Measurements from ENCODE around the gene SND1.
"Not testable (repeated sequence)": the region's sequence is repeated elsewhere in the genome, so short reads cannot be mapped to it uniquely, and the experiment has no call there.

Gene SND1

DNA sequence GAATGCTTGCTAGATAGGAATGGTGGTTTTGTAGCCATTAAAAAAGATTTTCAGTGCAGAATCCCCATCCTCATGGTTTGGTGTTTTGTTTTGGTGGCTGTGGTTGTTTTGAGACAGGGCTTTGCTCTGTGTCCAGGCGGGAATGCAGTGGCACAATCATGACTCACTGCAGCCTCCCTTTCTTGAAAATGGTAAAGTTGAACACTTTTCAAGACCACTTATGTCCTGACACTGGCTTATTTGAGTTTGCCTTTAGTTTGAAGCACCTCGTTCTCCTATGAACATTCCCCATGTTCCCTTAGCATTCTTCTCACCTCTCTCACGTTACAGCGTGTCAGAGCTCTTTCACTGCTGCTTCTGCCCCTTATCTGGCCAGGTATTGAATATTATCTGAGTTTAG lies 239.2 kb downstream of the SND1 start:
- DNase-seq (ENCODE audit: low spot score) = no peak

DNA sequence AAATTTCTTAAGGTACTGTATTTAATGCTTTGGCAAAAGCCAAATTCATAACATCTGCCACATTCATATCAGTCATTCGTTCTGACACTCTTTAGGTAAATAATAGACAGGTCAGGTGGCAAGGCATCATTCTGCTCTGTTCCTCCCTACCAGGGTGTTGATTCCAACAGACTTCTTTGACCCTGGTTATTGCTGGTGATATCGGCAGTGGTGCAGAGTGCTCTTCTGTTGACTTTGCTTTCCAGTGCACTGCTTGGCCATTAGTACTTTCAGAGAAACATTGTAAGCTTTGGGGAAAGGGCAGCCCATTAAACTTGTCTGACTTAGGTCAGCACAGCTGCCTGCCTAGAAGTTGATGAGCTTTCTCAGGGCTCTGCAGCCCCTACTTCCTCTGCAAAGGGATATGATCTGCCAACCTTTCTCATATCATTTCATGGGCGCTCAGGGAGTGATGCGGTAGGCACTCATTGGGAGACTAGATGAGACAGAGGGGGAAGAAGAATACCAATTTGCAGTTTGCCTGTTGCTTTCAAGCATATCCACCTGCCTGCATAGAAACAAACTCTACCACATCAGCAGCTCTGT lies 240.0 kb downstream of the SND1 start:
- DNase-seq (ENCODE audit: low spot score) = no peak

DNA sequence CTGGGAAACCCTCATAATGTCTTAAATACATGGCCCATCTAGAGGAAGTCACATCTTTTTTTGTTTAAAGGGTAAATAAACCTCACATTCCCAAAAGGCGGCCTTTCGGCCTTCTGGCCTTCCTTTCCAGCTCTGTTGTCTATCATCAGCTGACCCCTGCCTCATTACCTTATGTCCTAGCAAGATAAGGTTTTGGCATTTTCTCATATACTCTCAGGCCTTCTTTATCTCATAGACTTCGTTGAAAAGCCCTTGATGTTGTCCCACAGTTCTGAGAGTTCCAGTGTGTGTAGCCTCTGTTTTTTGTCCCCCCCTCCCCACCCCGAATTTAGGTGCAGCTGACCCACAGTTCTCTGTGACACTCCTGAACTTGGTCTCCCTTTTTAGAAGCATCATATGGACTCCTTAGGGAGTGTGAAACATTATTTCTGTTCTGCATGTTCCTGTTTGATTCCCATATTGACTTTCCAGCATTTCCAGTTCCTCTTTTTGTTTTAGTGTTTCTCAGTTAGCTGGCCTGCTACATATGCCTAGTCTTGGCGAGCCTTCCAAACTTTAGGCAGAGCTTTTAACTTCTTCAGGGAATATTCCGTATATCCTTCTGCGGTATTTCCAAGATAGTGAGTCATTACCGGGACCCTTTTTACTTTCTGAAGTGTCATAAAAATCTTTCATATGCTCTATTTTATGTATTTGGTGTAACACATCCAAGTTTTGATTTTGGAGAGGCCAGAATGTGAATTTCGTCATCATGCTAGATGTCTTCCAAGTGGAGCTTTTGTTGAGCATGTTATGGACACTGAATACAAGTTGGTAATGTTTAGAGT lies 240.7 kb downstream of the SND1 start:
- no peak for DNase-seq (ENCODE audit: low spot score)

DNA sequence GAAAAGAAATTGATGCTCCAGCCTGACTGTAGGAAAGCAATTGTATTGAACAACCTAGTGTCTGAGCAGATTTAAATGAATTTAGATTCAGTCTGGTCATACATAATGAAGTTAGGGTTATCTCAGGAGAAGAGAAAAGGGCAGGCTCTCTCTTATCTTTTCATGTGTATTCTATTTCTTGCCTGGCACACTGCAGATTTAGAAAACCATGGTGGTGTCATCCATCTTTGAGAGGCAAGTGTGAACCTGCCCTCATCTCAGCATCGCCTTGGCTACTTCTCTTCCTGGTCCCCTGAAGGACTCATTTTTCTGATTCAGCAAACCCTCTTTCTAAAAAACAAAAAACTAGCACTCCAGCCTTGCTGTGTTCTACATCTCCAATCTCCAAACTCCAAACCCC lies 241.6 kb downstream of the SND1 start:
- no peak for DNase-seq (ENCODE audit: low spot score)

DNA sequence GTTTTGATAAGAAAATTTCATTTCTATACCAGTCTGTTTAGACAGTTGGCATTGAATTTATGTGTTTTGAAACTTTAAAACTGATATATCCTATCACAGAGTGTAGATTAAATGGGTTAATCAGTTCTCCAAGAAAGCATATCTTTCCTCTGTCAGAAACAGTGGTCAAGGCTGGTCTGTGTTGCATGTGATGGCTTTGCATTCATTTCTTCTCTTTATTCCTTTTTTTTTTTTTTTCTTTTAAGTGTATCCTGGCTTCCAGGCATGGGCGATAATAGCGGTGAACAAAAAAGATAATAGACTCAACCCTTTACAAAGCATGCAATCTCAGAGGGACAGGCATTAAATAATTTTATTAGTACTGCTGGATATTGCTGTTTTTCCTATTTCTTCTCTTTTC lies 242.6 kb downstream of the SND1 start:
- DNase-seq (ENCODE audit: low spot score) = no peak

DNA sequence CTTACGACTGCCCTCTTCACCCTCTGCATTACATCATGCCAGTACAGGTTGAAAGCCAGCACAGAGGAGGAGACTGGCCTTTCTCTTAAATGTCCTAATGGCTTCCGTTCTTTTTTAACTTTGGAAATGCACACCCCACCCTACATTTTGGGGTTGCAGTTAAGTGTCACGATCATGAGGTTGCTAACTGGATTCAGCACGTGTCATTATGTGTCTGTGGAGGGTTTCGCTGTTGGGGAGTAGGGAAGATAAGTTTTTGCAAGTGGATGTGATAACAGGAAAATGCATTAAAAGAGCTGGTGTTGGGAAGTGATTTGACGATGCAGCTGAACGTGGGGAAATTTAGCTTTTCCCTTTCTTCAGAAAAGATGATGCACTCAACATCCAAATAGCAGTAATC lies 243.4 kb downstream of the SND1 start:
- DNase-seq (ENCODE audit: low spot score) = no peak

DNA sequence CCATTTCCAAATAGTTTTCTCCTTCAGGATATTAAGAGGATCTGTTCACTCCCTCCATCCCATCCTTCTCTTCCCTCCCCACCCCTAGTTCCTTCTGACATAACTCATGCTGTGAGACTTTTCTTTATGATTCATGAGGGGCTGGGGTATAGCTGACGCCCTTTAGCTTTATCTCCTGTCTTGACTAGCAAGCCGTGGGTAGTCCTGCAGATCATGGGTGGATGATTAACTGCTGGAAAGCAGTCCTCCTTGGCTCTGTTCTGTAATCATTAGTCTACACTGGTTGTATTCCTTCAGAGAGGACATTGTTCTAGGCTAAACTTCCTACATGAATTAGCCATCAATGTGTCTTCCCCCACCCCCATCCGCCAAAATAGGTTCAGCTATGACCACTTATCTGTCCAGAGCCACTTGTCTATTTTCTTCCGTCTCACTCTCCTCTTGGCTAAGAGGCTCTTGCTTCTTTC lies 243.9 kb downstream of the SND1 start:
- DNase-seq (ENCODE audit: low spot score) = no peak

DNA sequence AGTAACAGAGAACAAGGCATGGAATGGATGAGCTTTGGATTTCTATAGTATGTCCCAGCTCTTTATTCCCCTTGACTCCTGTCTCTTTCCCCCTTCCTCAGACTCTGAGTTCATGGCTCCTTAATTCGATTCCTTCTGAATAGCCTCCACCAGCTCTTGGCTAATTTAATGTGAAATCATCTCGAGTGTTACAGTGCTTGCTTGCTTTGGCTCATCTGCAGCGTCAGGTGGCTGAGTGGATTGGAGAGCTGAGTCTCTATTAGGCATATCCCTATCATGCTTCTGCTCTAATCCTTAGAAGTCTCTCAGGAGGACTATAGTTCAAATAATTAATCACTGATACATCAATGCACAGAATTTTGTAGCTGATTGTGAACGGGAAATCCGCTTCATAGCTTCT lies 244.7 kb downstream of the SND1 start:
- no peak for DNase-seq (ENCODE audit: low spot score)

DNA sequence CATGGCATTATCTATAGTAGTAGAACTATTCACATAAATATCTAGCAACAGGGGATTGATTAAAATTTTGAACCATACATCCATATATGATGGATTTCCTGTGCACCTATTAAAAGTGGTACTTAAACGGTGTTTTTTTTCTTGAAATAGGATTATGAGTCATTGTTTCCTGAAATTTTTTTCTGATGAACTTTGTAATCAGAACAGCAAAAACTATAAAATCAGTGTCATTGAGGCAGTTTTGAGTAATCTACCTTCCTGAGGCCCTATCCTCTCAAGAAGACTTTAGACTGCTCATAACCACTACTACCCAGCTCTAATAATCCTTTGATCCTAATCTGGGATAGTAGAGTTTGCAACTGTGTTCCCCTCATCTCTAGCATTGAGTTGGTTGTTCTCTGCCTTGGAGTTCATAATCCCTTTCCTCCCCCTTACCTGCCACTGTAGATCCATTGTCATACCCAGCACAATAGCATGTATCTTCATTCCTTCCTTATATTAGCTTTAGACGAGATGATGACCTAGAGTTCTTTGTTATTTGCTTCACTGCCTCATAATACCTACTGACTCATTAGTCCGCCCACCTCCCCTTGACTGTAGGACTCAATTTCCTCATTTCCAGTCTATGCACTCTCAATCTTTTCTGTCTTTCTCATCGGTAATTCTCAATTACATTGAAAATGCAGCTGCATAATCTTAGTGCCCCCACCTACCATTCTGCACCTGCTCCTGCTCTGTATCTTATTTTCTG lies 245.9 kb downstream of the SND1 start:
- no peak for DNase-seq (ENCODE audit: low spot score)

DNA sequence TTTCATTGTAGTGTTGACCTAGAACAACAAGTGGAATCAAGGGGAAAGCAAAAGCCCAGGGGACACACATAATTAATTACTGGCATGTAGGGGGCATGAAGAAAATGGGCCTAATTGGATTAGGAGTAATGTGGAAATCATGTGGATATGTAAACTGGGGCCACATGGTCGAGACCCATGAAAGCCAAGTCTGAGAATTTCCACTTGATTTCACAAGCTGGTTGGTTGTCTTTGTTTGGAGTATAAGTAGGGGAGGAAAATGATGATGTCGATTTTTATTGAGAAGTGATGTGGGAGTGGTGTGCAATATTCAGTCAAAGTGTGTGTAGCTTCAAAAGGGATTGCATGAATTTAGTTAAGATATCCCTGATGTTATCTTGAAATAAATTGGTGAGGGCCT lies 247.4 kb downstream of the SND1 start:
- no peak for DNase-seq (ENCODE audit: low spot score)

DNA sequence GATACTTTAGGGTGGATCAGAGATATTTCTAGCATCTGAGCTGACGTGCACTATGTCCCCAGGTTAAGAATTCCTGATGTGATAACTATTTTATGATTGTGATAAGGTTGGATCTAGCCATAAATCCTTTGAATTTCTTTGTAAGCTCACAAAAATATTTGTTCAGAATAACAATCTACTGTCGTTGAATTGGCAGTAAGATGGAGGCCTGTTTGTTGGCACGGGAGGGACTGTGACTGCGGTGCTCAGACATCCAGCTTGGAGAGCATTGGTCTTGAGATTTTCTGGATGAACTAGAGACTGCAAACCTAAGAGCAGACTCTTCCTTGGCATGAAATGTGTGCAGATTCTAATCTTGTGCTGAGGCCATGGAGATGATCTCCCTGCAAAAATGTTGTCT lies 248.1 kb downstream of the SND1 start:
- DNase-seq (ENCODE audit: low spot score) = peak; percentile 43

DNA sequence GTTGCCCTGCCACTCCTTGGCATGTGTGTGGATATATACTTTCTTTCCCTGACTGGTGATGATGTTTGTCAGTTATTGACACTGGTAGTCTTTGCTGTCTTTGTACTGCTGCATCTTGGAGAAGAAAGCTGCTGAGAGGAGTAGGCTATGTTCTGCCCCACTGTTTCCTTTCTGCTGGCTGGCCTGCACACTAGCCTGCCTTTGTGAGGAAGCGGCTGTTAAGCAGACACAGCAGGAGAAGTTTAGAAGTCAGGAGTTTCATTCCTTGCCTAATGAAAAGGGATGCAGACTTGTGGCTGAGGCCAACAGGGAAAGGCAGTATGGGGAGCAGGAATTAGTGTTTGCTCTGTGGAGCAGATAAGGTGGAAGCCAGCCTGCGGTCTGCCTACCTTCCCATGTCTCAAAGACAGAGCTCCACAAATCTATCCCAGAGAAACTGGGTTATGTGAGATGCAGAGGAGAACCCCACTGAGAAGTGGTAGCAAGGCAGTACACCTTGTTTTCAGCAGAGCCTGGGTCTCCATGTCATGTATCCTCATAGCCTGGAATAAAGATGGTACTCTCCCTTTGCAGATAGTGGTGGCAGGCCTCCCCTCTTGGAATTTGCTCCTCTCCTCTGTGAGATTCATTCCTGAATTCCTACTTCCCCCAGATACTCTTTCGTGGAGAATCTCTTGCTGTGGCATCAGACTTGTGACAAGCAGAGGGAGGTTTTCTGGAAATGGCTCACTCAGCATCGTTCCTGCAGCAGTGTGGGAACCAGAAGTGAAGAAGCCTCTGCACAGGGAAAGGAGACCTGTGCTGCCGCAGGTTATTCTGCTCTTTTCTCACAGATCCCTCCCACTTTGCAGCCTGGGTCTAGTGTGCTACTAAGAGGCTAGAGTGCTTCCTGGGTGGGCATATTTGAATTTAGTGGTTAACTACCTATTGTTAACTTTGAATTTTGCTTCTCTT lies 249.0 kb downstream of the SND1 start:
- no peak for DNase-seq (ENCODE audit: low spot score)

DNA sequence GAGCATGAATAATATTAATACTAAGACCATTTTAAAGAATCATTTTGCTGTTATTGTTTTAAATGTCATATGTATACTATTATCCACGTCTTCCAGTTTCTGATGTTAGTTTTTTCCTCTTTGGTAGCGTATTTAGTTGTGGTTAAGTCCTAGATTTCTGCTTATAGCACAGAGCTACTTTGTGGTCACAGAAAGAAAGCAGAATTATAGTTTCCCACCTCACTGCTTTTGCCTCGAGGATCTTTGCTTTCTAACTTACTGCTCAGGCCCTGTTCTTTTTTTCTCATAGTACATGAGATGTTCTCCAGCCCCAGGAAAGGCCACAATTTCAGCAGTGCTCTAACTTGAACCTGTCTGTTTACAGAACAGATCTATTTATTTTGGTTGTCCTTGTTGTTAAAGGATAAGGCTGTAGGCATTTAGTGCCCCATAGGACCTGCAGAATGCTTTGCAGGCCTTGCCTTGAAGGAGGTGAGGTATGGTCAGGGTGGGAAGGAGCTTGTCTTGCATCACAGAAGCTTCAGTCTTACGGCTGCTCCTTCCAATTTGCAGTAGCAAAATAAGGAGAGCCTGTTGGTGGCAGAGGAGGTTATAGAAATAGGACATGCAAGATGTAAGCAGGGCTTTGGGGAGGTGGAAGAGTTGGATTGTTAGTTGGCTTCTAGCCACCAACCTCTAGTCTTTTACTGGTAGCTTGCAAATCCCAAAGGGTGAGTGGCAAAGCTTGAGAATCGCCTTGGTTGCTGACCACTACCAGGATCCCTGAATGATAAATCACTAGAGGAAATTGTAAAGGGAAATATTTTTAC lies 250.1 kb downstream of the SND1 start:
- DNase-seq (ENCODE audit: low spot score) = no peak

DNA sequence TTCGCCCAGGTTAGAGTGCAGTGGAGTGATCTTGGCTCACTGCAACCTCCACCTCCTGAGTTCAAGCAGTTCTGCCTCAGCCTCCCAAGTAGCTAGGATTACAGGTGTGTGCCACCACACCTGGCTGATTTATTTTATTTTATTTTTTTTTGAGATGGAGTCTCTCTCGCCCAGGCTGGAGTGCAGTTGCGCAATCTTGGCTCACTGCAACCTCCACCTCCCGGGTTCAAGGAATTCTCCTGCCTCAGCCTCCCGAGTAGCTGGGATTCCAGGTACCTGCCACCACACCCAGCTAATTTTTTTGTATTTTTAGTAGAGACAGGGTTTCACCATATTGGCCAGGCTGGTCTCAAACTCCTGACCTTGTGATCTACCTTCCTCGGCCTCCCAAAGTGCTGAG lies 250.8 kb downstream of the SND1 start:
- not testable (repeated sequence) for DNase-seq (ENCODE audit: low spot score)

DNA sequence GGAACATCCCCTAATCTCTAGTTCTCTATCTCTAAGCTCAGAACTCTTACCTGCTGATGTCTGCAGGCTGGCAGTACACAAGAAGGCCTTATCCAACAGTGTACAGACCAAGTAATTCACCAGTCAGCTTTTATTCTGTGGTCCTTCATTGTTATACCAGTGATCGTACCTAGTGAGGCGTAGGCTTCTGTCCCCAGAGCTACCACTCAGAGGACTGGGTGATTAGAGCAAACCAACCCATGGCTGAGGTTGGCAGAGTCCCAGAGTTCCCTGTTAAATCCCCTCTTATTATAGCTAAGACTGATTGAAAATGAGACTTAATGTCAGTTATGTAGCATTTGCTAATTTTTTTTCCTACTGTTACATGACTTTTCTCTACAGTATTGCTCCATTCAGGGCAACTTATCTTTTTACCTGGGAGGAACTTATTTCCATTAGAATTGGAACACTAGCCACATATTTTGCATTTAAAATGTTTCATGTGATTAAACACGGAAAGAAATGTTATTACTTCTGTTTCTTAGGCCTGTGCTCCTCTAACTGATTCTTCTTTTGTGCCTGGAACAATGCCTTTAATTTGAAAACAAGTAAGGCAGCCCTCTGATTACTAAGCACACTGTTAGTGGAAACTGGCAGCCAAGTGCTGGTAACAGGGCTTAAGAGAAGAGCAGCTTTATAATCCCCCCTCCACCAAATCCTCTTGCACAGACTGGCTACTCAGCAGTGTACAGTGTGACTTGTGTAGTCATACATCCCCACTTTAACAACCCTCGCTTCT lies 252.1 kb downstream of the SND1 start:
- DNase-seq (ENCODE audit: low spot score) = no peak

DNA sequence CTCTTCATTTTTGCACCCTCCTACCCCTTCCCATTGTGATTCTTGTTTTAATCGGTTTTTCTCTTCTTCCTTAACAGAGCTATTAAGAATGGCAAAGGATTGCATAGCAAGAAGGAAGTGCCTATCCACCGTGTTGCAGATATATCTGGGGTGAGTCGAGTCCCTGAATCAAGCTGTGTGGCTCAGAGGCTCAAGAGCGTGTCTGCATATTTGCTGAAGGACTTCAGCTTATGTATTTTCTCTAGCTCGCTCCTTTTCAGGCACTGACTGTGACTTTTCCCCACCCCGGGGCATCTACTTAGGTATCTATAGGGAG lies 252.6 kb downstream of the SND1 start:
- no peak for DNase-seq (ENCODE audit: low spot score)

DNA sequence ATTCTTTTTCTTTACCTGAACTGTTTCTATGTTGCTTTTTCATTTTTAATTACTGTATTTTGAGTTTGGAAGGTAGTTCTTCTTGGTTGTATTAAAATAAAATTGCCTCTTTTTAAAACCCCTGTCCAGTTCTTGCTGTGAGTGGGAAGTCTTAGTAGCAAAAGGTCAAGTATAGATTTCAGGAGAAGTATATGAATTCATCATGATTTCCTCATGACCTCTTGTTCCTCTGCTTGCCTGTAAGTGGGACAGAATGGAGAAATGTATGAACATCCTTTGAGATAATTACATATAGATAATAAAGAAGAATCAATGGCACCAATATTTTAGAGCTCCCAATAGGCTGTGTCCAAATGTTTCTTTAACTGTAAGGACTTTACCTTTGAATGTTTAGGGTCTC lies 253.0 kb downstream of the SND1 start:
- DNase-seq (ENCODE audit: low spot score) = no peak

DNA sequence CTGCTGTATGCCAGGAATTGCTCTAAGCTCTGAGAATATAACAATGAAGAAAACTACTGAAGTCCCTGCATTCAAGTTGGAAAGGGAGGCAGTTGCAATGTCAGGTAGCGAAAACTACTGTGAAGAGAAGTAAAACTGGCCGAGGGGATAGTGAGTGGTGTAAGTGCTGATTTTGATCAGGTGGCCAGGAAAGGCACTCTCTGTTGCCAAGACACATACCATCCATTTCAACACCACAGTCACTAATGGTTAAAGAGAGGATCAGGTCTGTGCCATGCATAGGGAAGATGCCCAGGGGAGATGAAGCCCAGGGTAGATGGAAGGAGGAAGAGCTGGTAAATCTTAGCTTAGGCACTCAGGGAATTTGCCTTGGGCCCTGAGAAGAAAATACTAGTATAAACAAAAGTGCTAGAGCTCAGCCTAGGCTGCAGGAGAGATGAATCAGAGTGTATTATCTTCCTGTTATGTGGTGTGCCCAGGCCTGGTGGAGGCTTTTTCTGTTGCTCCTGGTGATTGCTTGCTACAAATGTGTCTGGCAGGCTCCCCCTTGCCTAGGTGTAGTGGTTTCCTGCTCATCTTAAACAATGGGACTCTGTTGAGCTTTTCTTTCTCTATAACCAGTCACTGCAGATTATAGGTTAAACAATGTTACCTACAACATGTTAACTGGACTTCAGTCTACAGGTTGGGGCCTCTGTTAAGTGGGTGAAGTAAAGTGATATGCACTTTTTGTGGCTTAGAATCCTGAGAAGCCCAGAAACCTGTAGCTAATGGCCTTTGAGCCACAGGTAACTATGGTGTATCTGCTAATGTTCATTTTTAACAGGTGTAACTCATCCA lies 253.7 kb downstream of the SND1 start:
- DNase-seq (ENCODE audit: low spot score) = peak; percentile 49
